ENCODE measurements around the gene ZNRF1.
"Not testable (repeated sequence)": the region's sequence is repeated elsewhere in the genome, so short reads cannot be mapped to it uniquely, and the experiment has no call there.

The ZNRF1 gene

GRCh38 chr16:75080205-75081029, 81.6 kb downstream of the ZNRF1 start:
- no peak for DNase-seq (ENCODE audit: low read depth)

GRCh38 chr16:75081179-75081859, 82.5 kb downstream of the ZNRF1 start:
- no peak for DNase-seq (ENCODE audit: low read depth)

- no peak for DNase-seq (ENCODE audit: low read depth)
These were observed 85.0 kb downstream of the ZNRF1 start for GRCh38 chr16:75083813-75084212.

DNA sequence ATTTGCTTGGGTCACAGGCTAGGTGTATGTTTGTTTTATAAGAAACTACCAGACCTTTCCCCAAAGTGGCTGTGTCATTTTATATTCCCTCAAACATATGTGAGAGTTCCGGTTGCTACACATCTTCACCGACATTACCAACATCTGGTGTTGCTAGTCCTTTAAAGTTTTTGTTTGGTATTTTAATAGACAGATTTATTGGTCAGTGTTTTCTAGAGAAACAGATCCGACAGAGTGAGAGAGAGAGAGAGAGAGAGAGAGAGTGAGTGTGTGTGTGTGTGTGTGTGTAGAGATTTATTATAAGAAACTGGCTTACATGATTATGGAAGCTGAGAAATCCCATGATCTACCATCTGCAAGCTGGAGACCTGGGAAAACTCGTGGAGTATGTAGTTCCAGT, 86.7 kb downstream of the ZNRF1 start:
- DNase-seq (ENCODE audit: low read depth): no peak

- DNase-seq (ENCODE audit: low read depth): no peak
These were observed 87.5 kb downstream of the ZNRF1 start for GRCh38 chr16:75086281-75086680.

GRCh38 chr16:75086688-75087374, 88.0 kb downstream of the ZNRF1 start:
- no peak for DNase-seq (ENCODE audit: low read depth)

- no peak for DNase-seq (ENCODE audit: low read depth)
These were observed 88.7 kb downstream of the ZNRF1 start for GRCh38 chr16:75087375-75087979.

DNA sequence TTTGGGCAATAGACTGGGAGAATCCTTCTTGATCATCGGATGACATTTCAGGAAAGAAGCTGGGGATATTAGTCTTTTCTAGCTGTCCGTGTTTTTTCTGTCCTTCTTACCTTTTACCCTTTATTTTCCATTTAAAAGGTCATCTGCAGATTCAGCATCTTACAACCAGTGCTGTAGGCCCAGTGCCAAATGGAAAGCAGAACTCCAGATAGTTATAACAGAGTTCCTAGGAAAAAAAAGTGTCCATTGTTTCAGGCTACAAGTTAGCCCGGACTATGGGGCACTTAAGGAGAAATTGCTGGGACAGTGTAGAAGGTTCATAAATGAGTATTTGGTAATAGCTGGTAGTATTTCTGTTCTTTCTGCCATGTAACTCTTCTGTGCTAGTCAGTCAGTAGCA, 89.4 kb downstream of the ZNRF1 start:
- DNase-seq (ENCODE audit: low read depth): no peak

- DNase-seq (ENCODE audit: low read depth): no peak
These were observed 90.1 kb downstream of the ZNRF1 start for GRCh38 chr16:75088934-75089333.

GRCh38 chr16:75089486-75090202, 90.8 kb downstream of the ZNRF1 start:
- no peak for DNase-seq (ENCODE audit: low read depth)

GRCh38 chr16:75090899-75091298, 92.1 kb downstream of the ZNRF1 start:
- DNase-seq (ENCODE audit: low read depth): not testable (repeated sequence)

DNA sequence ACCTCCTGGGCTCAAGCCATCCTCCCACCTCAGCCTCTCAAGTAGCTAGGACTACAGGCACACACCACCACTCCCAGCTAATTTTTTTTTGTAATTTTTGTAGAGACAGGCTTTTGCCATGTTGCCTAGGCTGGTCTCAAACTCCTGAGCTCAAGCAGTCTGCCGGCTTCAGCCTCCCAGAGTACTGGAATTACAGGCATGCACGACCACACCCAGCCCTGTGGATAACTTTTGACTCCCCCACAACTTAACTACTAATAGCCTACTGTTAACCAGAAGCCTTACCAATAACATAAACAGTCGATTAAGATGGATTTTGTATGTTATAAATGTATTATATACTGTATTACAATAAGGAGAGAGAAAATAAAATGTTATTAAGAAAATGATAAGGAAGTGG, 92.8 kb downstream of the ZNRF1 start:
- DNase-seq (ENCODE audit: low read depth): not testable (repeated sequence)

DNA sequence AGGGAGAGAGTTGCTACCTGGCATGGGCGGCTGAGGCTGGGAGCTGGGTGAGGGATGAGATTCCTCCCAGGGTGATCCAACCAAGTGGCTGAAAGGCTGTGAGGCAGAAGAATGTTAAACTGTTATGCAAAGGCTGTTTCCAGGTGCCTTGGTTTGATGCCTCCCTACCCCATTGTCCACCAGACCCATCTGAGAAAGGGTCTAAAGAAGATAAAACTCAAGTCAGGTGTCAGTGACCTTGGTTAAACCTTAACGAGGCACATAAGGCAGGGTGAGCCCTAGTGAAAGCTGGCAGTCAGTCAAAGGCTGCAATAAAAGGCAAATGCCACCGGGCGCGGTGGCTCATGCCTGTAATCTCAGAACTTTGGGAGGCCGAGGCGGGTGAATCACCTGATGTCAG, 94.0 kb downstream of the ZNRF1 start:
- DNase-seq (ENCODE audit: low read depth): no peak

DNA sequence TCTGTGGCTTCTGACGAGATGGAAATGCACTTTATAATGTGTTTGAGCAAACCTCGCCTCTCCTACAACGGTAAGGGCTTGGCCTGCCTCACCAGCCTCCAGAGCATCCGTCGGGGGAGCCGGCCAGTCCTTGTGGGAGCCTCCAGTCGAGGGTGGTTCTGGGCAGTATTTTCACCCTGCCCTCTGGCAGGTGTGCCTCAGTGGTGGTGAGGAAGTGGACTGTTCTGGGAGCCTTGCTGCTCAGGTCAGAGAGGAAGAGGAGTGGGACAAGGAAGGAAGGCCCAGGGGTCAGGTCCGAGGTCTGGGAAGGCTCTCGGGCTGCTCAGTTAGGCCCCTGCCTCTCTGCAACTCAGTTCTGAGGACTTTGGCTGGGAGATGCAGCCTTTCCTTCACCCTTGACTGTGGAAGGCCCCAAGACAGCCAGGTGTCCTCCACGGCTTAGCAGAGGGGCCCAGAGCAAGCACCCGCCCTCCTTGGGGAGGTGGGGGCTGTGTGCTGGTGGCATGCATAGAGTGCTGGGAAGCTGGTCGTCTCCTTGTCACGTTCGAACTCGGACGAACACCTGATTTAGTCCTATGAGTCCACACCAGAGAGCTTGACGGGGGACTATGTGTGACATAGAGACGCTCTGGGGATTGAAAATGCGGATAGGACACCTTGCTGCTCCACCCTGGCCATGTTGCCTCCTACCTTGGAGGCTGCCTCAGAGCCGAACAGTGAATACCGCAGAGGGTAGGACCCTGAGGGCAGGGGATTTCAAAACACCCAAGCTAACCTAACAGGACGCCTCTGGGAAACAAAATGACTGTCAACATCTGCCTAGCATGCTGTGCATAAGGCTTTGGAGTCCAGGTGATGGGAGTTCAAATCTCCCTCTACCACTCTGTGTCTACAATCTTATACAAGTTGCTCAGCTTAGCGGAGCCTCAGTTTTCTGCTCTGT, 95.0 kb downstream of the ZNRF1 start:
- no peak for DNase-seq (ENCODE audit: low read depth)

DNA sequence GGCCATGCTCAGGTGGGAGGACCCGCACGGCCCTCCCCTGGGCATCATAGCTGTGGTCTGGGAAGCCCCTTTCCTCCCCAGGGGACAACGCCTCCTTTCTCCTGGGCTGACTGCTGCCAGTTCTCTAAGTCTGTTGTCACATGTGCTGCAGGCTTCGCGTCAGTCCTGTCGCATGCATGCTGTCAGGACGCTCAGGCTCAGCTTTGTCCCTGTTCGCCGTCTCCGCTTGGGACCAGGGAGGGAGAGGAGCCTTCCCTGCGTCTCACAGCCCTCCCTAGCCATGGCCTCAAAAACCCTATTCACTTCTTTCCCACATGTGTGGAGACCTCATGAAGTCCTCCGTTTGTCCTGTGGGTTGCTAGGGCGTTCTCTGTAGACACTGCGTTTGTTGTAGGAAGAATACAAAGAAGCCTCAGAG, 96.4 kb downstream of the ZNRF1 start:
- DNase-seq (ENCODE audit: low read depth): no peak

- DNase-seq (ENCODE audit: low read depth): no peak
These were observed 97.8 kb downstream of the ZNRF1 start for GRCh38 chr16:75096656-75097055.

GRCh38 chr16:75097191-75097761, 98.5 kb downstream of the ZNRF1 start:
- DNase-seq (ENCODE audit: low read depth): no peak

DNA sequence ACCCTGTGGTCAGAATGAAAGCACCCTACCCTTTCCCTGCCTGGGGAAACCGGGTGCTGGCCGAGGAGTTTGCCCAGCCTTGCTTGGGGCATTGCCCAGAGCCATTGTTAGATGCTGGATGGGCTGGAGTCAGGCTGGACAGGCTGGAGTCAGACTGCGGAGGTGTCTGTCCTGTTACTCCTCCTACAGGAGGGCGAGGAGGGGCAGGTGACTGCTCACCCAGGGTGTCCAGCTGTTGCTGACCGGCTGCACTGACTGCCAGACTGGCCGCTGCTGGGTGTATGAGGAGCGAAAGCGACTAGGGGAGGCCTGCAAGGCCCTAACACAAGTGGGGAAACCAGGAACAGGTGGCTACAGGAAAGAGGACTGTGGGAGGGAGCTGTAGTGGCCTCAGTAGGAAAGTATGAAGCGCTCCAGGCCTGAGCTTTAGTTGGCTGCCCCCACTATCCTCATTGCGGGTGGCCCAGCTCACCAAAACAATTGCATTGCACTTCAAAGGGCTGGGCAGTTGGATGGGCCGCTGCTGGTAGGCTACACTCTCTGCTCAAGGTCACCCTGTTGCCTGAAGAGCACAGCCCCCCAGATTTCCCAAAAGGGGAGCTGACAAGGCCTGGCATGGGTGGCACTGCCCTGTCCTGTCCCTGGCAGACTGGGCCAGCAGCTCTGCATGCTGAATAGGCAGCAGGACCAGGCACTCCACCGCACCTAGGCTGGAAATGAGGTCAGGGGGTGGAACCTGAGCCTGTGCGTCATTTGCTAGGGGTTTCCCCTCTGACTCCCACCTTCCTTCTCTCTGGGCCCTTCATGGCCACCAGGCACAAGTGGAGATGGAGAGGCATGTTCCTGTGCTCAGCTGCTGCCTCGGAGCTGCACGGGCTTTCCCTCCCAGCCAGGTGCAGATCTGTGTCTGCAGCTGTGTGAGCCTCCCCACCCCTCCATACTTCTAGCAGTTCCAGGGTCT, 99.4 kb downstream of the ZNRF1 start:
- peak; percentile 36 for DNase-seq (ENCODE audit: low read depth)

DNA sequence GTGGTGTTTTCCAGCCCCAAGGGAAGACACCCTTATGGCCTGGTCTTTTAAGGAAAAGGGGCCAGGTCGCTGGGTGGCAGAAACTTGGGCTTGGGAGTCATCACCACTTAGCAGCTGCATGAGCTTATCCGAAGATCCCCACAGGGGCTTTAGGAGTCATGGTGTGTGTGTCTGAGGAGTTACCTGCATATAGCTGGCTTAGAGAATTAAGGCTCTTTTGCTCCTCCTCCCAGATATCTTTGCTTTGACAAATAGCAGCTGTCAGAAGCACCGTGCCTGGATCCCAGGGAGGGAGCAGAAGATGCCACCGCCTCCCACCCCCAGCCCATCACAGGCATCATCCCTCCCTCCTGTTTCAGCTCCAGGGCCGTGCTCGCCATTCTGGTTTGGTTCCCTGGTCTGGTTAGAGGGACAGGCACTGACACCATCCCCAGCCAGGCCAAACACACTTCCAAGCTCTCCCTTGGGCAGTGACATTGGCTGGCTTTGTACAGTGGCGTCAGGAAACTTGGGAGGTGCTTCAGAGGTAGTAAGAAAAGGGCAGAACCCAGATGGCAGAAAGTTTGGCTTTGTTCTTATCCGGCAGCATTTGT, 100.3 kb downstream of the ZNRF1 start:
- DNase-seq (ENCODE audit: low read depth): no peak

All from activated T-cell treated with anti-CD3 and anti-CD28 coated beads for 1 hour (primary cell).